Pulmonary artery endothelial cell (primary cell): ENCODE measurements around the gene LPGAT1. TPM values are rescaled to one million over a fixed set of nuclear protein-coding genes. Genes with fewer than 3 reads are reported as not detected.

Source experiments
- DNase-seq: peaks from one replicate; pipeline ENCODE4 v3.0.0-alpha.2; 2011; ENCODE audit warnings: low read depth, low spot score
- total RNA-seq: library from RNA; depleted of rRNA; stranded (reverse); fragments of >200 nt; gene quantifications from 2 replicates; pipeline ENCODE4 v1.2.3, GENCODE V29; 2014

Gene LPGAT1
- total RNA-seq, 1 donor from 2014 or later = 36.3 TPM

DNA sequence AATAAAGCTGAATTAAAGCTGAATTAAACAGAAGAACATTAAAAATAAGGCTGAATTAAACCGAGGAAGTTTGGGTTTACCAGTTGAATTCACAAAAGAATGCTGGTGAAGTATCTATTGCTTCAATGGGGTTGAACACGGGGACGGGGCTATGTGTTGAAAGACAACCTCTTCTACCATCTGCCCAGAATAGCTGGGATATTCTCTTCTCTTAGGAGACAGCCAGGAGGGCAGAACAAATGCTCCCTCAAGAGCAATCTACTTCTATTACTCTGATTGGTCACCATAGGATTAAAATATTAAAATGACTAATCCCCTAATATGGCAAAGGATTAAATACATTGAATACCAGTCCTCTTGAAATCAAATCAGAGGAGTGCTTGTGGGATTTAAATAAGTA lies 68.4 kb downstream of the LPGAT1 start:
- no peak for DNase-seq

DNA sequence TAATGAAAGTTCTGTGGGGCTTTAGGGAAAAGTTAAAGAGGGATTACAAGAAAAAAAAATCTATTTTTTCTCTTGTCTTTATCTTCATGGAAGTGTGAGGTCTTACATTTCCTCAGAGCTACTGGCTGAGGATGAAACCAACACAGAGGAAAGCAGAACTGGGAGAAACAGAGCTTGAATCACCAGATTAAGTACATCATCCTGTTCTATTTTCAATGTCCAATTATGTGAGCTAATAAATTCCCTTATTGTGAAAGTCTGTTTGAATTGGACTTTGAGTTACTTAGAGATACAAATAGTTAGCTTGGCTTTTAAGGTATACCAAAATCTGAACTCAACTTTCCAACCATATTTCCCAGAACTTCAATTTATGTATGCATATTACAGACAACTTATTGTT lies 69.2 kb downstream of the LPGAT1 start:
- no peak for DNase-seq

DNA sequence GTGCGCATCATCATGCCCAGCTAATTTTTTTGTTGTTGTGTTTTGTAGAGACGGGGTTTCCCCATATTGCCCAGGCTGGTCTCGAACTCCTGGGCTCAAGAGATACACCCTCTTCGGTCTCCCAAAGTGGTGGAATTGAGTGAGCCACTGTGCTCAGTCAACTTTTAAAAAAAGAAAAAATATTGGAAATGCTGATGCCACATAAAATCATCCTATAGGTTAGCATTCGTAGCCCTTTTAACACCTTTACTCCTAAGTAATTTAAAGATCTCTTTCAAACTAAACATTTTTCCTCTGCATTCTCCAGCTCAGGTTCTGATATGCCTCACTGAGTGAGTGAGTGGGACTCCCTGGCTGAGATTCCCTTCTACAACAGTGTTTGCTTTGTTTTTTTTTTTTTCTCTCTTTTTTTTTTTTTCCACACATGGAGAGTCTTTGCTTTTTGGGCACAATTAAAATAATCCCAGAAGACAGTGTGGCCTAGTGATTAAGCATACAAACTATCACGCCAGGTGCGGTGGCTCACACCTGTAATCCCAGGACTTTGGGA lies 74.0 kb downstream of the LPGAT1 start:
- DNase-seq = no peak

DNA sequence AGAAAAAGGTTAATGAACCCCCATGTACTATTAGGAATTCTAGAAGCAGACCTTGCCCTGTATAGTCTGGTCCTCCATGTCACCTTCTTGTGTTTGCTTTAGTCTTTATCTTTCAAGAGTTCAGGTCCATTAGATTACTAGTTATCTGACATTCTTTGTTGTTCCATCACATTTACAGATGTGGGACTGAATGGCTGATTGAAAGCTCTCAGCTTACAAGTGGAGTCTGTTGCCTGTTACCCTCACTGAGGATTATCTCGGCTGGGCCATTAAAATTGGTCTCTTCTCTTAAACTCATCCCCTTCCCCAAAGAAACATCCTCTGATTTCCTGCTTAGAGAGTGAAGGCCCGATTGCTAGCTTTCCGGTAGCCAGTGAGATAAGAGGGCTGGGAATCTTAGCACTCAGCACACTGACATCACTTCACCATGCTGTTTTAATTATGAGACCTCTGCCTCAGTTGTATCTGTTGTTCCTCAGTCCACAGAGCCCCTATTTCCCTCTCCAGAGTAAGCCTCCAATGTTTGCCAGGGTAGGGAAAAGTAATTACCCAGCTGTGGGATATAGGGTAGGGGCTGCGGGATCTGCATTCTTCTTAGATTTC lies 76.8 kb downstream of the LPGAT1 start:
- DNase-seq = no peak

DNA sequence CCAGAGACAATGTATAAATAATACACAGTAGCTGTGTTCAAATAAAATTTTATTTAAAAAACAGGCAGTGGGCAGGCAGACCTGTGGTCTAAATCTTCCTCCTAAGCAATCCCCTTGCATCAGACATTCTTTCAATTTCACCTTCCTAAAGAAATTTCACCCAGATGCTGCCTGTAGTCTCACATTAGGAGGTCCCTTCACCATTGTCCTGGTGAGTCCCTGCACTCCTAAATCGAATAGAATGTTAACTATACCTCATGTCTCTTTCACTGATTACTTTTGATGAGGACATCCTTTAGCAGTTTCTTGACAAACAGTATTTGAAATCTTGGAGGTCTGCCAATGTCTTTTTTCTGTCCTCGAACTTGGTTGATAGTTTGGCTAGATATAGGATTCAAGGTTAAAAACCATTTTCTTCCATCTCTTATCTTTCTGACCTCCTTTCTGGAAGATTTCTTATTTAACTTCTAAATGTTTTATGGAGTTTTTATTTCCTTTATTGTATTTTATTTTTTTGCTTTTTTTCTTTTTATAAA lies 77.5 kb downstream of the LPGAT1 start:
- DNase-seq = no peak

DNA sequence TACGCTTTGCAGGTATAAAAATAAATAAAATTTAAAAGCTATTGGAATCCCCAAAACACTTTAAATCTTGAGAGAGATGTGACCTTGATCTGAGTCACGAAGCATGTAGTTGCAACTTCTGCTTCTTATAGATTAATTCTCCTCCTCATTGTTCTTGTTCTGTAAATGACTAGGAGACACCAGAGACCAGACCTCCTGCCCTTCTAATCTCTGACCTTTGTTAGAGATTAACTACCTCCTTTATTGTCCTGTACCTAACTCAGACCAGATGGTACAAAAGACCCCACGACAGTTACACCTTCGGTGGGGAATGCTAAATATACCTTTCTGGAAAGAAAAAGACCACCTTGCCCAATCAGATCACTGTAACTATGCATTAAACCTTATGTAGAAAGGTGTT lies 78.2 kb downstream of the LPGAT1 start:
- no peak for DNase-seq

DNA sequence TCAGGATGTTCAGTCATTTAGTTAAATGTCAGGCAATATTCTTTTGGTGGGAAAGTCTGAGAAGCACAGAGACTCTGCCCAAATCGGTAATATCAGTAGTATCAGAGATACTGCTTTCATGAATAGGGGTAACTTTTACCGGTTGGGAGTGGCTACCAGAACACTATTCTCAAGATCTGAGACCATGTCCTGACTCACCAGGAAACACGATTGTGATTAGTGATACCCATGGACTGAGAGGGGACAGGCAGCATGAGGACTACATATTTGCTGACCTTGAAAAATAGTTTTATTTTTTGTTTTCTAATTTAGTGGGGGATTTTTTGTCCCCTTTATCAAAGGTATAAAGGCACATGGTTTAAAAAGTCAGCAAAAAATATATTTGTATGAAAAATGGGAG lies 79.1 kb downstream of the LPGAT1 start:
- DNase-seq = no peak

DNA sequence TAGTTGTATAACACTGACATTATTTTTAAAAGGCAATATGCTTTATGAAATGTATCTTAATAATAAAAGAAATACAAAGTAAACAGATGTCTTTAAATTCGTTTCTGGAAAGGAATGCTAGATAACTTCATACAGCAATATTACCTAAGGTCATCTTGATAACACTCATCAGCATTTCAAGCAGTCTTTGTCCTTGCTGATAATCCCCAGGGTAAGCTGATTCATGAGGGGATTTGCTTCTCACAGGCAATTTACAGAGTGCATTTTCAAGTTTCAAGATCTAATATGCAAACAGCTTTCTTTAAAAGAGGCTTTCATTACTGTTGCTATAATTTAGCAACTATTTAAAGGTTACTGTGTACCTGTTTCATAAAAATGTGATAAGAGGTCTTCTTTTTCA lies 80.0 kb downstream of the LPGAT1 start:
- no peak for DNase-seq

DNA sequence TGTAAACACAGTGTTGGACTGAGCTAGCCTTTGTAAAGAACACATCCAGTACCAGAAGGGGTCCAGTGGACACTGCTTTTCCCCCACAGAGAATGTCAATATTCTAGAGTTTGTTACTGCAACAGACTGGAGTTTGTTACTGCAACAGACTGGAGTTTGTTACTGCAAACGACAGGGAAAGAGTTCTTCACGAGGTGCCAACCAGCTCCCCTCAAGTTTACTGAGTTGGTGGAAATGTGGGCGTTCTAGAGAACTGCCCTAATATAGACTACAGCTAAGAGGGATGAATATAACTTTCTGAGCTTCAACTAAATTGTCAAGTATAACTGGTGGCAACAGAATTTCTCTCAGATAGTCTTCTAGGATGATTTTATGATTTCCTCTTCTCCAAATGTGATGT lies 81.3 kb downstream of the LPGAT1 start:
- no peak for DNase-seq

DNA sequence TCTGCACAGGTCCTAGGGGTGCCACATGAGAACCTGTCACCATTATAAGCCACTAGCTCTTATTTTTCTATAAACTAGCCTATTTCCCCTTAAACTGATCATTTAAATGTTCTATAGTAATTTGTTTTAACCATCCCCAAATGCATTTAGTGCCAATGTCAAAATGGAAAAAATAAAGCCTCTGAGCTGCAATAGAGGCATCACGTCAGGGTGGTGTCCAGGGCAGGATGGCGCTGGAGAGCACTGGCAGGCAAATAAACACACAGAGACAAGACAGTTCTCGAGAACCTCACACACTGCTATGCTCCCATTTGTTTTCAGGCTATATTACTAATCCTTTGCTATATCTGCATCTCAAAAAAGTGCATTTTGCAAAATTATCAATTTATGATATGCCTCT lies 81.8 kb downstream of the LPGAT1 start:
- DNase-seq = no peak

DNA sequence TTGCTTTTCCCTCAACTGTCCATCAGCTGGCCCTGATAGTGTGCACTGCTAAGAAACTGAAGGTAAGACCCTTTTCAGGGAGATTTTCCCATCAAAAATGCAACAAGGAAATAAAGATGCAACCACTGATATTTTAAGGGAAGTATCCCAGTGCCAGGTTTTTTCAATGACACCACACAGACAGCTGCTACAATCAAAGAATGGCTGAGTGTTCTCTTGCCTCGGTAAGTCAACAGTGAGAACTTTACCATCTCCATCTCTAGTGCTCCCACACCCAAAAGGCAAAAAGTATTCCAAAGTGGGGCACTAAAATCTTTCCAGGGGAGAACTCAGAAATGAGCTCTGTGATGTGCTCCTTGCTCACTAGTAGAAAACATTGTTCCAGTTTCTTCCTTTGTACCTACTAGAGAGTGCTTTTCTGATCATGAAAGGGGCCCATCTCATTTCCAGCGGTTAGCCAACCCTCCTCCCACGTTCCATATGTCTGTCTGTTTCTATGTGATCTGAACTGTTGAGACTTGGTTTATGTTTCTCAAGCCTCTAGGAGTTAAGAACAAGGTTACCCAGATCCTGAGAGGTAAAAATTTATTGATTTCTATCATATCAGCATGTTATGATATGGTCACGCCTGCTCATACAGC lies 87.6 kb downstream of the LPGAT1 start:
- no peak for DNase-seq

DNA sequence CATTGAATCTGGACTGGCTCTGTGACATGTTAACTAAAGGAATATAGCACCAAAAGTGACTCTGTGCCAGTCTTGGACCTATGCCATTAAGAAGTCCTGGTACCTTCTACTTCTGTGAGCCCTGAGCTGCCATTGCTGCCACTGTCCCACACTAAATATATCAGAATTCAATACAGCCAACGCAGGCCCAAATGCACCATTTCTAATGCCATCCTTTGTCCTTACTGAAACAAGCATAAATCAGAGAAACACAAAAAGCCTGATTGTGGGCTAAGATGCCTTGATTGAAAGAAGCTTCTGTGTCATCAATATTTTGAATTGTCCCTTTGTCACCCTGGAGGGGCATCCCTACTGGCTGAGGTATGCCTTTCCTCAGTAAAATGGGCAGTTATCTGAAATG lies 88.3 kb downstream of the LPGAT1 start:
- no peak for DNase-seq

DNA sequence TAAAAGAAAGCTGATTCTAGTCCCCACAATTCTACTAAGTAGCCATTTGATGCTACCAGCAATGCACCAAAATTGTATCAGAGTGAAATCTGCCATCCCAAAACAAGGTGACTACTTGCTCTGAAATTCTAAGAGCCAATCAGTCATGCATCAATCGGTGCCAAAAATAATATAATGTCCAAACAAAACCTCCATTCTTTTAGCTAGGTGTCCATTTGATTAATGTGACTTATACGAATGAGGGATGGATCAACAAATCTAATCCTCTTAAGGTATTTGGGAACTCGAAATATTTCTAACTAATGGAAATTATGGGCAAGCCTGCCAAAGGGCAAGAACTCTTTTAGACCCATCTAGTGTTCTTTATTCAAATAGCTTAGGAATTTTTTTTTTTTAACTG lies 88.8 kb downstream of the LPGAT1 start:
- DNase-seq = no peak

DNA sequence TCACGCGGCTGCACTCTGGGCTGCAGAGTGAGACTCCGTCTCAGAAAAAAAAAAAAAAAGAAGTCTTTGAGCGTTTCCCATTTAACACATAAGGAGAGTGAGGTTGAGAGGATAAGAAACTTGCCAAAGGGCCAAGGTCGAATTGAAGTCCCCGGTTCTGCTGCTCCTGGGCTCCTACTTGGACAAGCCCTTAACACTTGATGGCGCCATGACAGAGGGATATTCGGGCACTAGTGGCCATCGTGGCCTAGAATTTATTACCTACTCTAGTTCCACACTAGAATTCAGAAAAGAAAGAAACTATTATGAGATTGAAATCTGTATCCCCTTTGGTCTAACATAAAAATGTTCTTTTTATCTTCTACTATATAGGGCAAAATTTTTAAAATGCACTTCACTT lies 89.4 kb downstream of the LPGAT1 start:
- no peak for DNase-seq

DNA sequence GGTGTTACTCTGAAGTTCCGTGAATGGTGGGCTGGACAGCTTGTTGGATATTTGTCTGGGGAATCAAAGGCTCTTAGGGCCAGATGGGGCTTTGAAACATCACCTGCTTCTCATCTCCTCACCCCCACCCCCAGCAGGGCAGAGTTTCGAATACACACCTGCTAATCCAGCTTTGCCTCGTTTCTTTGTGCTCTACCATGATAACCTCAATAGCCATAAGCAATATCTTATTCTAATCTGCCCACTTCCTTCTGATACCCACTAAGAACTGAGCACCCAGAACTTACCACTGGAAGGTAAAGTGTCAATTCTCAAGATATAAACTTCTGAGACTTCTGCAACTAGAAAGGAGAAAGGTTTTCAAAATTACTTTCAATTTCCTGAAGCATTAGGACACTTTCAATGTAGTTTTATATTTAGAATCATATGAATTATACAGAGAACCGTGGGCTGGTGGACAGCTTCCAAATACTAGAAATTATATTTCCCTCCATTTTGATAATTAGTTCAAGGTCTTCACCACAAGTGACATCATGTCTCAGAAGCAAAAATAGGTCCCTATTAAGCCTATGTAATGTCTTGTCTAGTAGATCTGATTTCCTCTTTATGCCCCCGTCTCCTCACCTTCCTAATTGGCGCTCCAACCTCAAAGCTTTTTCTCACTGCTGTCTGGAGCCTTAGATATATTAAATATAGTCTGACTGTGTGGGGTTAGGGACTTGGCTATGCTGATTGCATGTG lies 90.7 kb downstream of the LPGAT1 start:
- DNase-seq = no peak

DNA sequence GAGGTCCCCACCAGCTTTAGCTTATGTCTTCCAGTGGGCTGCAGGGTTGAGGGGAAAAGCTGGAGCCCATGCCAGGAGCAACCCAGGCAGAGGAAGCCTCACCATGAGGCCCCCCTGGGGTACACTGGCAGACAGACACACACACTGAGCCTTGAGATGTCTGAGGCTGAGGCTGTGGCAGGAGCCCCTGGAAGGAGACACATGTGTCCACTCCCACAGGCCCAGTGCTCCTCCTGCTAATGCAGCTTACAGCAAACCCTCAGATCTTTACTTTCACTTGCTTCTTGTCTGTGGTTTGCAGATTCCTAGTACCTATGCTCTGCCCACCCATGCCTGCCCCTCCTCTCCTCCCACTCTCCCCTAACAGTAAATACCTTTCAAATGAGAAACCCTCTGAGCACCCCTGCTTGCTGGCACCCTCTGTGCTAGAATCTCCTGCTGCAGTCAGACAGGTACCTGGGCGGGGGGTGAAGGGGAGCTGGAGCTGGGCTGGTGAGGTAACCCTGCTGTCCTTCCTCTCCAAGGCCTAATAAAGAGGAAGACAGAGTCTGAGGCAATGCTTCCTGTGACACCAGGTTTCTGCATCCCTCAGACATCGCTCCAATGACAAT lies 91.8 kb downstream of the LPGAT1 start:
- no peak for DNase-seq

DNA sequence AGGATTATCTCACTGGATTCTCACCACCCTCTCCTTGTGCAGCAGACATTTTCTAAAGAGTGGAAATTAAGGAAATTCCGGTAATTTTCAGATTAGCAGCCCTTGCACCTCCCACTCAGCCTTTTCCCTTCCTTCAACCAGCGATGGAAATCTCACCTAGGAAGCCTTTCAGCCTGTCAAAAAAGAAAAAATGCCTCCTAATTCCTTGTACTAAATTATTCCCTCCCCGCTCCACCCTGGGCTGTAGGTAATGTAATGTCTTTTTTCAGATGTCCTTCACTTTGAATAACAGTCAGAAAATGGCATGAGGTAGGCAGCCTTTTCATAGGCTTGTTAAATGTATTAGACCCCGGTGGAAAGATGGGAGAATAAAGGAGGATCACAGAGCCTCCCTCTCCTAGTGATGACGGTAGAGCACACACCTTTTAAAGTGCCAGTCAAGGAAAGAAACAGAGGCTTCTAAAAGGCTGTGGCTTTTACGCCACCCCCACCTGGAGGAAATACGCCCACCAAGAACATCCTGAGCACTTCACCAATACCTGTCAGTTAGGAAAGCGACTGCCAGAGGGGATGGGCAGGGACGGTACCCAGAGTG lies 92.4 kb downstream of the LPGAT1 start:
- no peak for DNase-seq

DNA sequence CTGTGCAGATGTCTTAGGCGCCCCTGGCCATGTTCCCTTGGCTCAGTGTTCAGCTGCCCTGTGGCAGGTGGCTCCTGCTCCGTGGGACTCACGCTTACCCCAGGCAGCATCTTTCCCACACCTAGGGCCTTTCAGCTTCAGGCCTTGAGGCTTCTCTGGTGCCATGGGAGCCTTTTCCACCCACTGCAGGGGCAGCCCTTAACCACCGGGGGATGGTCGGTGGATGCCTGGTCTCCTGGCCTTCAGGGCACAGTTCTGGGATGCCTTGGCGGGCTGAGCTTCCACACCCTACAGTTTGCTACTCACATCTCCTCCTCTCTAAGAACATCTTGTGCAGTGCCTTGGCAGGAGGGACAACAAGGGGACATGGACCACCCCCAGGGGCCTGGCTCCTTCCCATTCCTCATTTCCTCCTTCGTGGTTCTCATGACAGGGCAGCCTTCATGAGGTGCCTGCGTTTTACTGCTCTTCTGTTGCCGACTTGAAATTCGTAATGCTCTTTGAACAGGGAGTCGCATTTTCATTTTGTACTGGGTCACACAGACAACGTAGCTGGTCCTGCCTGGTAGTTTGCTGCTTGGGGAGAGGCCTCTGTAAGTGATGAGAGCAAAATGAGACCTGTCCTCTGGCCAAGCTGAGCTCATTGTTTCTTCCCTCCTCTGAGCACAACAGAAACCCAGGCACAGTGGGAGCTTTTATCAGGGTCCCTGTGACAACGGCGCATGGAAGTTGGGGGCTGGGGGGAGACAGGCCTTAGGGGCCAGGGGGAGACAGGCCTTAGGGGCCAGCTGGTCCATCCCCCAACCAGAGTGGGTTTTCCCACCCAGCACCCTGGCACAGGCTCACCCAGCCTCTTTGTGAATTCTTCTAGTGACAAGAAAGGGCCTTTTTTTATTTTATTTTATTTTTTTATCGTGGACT lies 93.2 kb downstream of the LPGAT1 start:
- DNase-seq = no peak

DNA sequence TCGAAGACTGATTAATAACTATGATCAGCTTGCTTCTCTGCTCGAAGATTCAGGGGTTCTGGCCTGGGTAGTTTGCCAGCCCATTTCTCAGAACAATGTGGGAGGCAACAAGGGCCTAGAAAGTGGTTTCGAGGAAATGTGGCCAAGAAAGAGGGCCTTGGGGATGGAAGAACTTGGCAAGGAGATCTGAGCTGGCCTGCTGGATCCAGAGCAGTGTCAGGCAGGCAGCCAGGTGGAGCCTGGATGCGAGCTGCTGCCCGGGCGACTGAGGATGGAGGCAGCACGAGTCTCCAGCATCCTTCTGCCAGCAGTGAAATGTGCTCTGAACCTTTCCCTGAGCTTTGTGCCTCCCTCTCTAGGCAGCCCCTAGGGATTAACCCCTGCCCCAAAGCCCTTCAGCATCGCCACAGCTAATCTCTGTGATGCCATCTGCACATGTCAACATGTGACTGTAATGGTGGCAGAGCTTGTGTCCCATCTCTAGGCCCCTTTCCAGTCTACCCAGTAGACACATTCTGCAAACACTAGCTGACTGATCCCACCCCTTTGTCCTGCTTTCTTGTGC lies 94.1 kb downstream of the LPGAT1 start:
- no peak for DNase-seq
